Colonic mucosa (tissue), 4 donors: ENCODE measurements around the gene FIGNL2. TPM values are rescaled to one million over a fixed set of nuclear protein-coding genes. Genes with fewer than 3 reads are reported as not detected.
A peak's percentile ranks its signal among the peaks of the same experiment; 100 is the strongest.

ENCODE experiments used
- DNase-seq: peaks from one replicate; pipeline ENCODE4 v3.0.0-alpha.2; 2020
- H3K27ac ChIP-seq: fragments of 200-600 bp; one replicate; pipeline ENCODE4 v1.8.0; 2021
- H3K27me3 ChIP-seq: fragments of 200-600 bp; one replicate; pipeline ENCODE4 v1.8.0; 2021
- H3K36me3 ChIP-seq: fragments of 200-600 bp; one replicate; pipeline ENCODE4 v1.8.0; 2021
- H3K4me1 ChIP-seq: fragments of 200-600 bp; one replicate; pipeline ENCODE4 v1.8.0; 2021; ENCODE audit warnings: mild to moderate bottlenecking
- H3K4me3 ChIP-seq: fragments of 200-600 bp; one replicate; pipeline ENCODE4 v1.8.0; 2021
- H3K9ac ChIP-seq, 2 donors: one replicate each; pipeline ENCODE4 v1.7.0; 2013; ENCODE audit warnings: control low read depth in 2 of 2, low read depth in 2 of 2, low read length in 2 of 2
- H3K9me3 ChIP-seq: fragments of 200-600 bp; one replicate; pipeline ENCODE4 v1.8.0; 2021
- intact Hi-C: fragments of 100-400 bp; cut with DNase I; formaldehyde crosslinking; loops from one replicate; pipeline ENCODE4 v1.14.1; 2022
- total RNA-seq, 2 donors: library from RNA; stranded (reverse); fragmentation: NEBNext Ultra II Directional in 1 of 2; extraction: Animal tissue kit (Norgen Biotek cat#: 25700) in 1 of 2; gene quantifications; one replicate each; pipeline ENCODE4 v1.2.1, GENCODE V29; 2021
- TF ChIP-seq, protein P1 (sequence below): fragments of 200-600 bp; IDR thresholded peaks from one replicate; pipeline ENCODE4 v1.8.0; 2022; ENCODE audit warnings: antibody characterized with exemption, mild to moderate bottlenecking
- donor health status: healthy.
- donor health status: DM: no; HTN: no; CAD: no.
- donor health status: DM: no; HTN: no; CAD: no.

FIGNL2 gene
- total RNA-seq, 2 donors from 2014 or later: 0.30 to 0.35 TPM

DNA sequence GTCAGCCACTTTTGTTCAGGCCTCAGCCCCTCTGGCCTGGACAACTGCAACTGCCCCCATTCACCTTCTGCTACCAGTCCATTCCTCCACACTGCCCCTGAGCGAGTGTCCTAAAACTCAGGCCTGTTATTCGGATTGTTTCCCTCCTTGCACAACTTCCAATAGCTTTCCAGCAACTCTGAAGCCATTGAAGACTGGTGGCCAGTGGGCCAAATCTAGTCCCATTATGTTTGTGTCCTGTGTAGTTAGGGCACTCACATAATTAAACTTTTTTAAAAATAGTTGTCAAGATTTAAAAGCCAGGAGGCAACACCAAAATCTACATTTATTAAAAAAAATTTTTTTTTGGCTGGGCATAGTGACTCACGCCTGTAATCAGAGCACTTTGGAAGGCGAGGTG is 17.8 kb upstream of the FIGNL2 start:
- H3K27ac ChIP-seq: no peak overlapping the region
- no peak overlapping the region for H3K9ac ChIP-seq
- TF ChIP-seq, protein P1, sequence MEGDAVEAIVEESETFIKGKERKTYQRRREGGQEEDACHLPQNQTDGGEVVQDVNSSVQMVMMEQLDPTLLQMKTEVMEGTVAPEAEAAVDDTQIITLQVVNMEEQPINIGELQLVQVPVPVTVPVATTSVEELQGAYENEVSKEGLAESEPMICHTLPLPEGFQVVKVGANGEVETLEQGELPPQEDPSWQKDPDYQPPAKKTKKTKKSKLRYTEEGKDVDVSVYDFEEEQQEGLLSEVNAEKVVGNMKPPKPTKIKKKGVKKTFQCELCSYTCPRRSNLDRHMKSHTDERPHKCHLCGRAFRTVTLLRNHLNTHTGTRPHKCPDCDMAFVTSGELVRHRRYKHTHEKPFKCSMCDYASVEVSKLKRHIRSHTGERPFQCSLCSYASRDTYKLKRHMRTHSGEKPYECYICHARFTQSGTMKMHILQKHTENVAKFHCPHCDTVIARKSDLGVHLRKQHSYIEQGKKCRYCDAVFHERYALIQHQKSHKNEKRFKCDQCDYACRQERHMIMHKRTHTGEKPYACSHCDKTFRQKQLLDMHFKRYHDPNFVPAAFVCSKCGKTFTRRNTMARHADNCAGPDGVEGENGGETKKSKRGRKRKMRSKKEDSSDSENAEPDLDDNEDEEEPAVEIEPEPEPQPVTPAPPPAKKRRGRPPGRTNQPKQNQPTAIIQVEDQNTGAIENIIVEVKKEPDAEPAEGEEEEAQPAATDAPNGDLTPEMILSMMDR: no peak
- H3K4me1 ChIP-seq: peaks cover 6% of the 10 kb centered on the region
- H3K27me3 ChIP-seq: peaks cover 35% of the 10 kb centered on the region
- no peaks in the 10 kb centered on the region for H3K9me3 ChIP-seq
- H3K36me3 ChIP-seq: no peaks in the 10 kb centered on the region
- DNase-seq: no peak
- intact Hi-C loops: no loop called here
- no peak overlapping the region for H3K4me3 ChIP-seq

DNA sequence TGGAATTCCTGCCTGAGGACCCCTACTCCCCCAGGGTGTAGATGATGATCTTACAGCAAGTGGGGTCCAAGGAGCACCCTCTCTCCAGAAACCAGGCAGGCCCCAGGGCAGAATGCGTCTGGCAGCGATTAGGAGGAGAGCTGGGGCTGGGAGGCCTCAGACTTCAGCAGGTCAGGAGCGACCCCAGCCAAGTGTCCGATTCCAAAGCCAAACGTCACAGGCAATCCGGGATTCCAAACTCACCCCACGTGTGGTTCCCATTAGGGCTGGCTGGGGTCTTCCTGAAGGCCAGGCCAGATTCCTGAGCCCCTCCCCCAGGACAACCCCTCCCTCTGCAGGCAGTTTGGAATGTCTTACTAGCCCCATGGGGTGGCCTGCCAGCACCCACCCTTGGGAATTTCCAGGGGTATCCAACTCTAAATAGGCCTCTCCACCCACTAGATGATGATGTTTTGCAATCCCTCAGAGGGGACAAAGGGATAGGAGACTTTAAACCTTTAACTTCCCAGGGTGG is 17.3 kb upstream of the FIGNL2 start:
- peaks cover 35% of the 10 kb centered on the region for H3K27me3 ChIP-seq
- TF ChIP-seq, protein P1: no peak
- H3K9me3 ChIP-seq: no peaks in the 10 kb centered on the region
- no peak overlapping the region for H3K9ac ChIP-seq
- no peak overlapping the region for H3K4me3 ChIP-seq
- H3K27ac ChIP-seq: no peak overlapping the region
- no peak for DNase-seq
- intact Hi-C loops: no loop called here
- peaks cover 6% of the 10 kb centered on the region for H3K4me1 ChIP-seq
- no peaks in the 10 kb centered on the region for H3K36me3 ChIP-seq

- intact Hi-C loops: no loop called here
- Histone ChIP-seq H3K4me3 (no peak overlapping the region), H3K9me3 (no peaks in the 10 kb centered on the region), H3K4me1 (peaks cover 6% of the 10 kb centered on the region), H3K36me3 (no peaks in the 10 kb centered on the region), H3K27ac (no peak overlapping the region), H3K27me3 (peaks cover 35% of the 10 kb centered on the region), H3K9ac (no peak overlapping the region)
- TF ChIP-seq, protein P1: no peak
- no peak for DNase-seq
Measured at GRCh38 chr12:51864833-51865670, 16.5 kb upstream of the FIGNL2 start.

DNA sequence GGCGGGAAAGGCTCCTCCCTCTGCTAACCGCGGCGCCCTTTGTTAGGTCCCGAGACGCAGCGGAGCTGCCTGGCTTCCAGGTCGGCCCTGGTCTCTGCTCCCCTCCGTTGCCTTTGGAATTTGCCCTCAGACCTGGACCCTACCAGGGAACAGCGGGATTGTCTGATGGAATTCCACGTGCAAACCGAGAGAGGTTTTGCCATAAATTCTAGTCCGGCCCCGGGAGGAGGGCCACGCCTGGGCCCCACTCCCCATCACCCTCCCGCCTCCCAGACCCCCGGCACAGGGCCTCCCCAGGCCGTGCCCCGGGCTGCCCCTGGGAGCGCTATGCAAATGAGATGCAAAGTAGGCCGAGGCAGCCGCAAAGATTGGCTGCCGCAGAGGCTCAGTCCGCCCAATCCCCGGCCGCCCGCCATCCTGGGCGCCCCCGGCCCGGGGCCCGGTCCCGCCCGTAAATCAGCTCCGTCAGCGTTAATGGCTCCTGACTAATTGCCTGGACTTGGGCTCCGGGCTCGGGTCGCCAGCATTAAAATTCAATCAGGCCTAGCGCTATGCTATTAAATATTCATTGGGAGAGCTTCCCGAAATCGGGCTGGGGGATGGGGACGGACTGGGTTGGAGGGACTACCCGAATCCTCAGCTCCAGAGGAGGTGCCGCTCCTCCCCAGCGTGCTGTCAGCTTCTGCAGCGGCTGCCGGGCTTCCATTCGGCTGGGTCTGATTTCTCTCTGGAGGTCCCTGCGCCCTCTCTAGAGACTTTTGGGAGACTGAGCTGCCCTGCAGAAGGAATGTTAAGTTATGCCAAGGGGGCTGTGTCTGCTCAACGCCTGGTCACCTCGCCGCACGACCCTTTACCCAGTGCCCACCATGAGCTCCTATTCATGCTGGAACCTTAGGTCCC is 15.7 kb upstream of the FIGNL2 start:
- intact Hi-C loops: no loop called here
- no peak for DNase-seq

More for the DNA sequence above, 15.7 kb upstream of the FIGNL2 start:
- peaks cover 28% of the 10 kb centered on the region for H3K27me3 ChIP-seq
- H3K9ac ChIP-seq: peak overlapping the region in 1 of 2 donors; percentile 24
- peak overlapping the region; percentile 28 for H3K4me3 ChIP-seq
- H3K27ac ChIP-seq: no peak overlapping the region
- H3K9me3 ChIP-seq: no peaks in the 10 kb centered on the region
- TF ChIP-seq, protein P1: no peak
- H3K4me1 ChIP-seq: peaks cover 6% of the 10 kb centered on the region
- no peaks in the 10 kb centered on the region for H3K36me3 ChIP-seq
